HG03460 (cell line): Measurements from ENCODE around the gene QSOX1.
A peak's percentile ranks its signal among the peaks of the same experiment; 100 is the strongest.

ENCODE experiments used
- ATAC-seq: cut with Tn5 transposase; IDR thresholded peaks from one replicate; pipeline ENCODE4 v1.9.1; 2021; ENCODE audit not compliant: unreplicated experiment

QSOX1 gene

DNA sequence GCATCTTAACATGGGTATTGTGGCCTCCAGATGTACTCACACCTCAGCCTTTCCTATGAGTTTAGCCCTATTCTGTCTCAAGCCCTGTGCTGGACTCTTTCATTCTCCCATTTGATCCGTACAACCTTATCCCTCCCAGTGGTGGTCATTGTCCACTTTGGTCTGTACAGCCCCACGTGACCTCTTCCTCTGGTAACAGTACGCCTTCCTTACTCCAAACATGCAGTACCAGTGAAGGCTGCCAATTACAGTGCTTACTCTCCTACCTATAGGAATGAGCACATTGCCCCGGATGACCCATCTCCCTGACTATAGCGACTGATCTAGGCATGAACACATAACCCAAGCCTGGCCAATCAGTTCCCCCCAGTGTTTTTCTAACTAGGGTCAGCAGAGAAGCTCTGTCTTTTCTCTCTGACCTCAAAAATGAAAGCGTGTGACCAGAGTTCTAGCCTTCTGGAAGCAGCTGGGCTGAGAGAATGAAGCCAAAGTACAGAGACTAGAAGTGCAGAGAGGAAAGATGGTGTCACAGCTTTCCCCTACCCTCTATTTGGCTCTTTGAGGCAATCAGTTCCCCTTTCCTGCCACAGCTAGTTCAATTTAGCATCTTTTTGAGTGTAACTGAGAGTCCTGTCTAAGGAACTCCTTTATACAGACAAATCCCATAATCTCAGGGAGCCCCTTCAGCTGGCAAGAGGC, 9.9 kb upstream of the QSOX1 start:
- ATAC-seq = no peak

DNA sequence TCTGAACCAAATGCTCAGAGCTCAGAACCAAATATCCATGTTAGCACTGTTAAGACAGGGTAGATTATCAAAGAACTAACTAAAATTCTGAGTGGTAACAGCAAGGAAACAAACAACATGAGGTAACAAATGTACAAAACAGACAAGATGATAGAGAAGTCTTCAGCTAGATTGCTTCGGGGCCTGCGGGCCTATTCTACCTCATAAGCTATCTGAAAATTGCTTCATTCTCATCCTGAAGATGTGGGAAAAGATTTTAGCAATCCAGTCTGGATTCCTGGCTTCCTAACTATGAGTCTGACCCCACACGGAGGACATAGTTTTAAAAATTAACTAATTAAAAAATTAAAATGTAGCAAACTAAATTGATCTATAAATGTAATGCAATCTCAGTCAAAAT, 9.2 kb upstream of the QSOX1 start:
- no peak for ATAC-seq

DNA sequence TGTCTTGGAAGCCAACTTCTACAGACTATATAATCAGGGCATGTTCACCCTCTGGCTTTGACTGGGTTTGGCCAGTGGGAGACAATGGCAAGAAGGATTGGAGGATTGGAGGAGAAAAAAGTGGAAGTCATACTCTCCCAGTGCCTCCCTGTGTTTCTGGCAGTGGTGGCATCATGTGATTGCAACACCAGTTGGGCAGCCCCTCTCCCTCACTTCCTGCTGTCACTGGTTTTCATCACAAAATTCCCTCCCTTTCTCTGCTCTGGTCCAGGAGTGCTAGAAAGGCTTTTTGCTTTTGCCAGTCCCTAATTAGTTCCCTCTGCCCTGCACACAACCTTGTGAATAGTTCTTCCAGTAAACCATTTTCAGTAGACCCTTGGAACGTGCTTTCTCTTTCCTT, 3.7 kb upstream of the QSOX1 start:
- ATAC-seq = no peak

DNA sequence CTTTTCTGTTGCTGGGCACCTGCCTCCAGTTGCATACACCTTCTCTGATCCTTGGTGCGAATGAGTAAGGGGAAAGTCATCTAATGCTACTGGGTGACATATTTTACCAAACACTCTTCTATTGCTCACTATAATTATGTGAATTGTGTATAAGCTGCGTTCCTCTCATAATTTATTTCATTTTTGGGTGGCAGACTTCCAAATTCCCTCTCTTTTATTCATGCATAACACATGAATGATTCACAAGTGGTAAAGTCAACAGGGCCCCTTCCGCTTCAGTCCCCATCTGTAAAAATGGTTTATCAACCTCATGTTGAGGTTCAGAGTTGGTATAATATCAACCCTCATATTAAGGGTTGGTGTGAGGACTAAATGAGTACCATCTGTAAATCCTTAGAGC, 3.2 kb upstream of the QSOX1 start:
- no peak for ATAC-seq

DNA sequence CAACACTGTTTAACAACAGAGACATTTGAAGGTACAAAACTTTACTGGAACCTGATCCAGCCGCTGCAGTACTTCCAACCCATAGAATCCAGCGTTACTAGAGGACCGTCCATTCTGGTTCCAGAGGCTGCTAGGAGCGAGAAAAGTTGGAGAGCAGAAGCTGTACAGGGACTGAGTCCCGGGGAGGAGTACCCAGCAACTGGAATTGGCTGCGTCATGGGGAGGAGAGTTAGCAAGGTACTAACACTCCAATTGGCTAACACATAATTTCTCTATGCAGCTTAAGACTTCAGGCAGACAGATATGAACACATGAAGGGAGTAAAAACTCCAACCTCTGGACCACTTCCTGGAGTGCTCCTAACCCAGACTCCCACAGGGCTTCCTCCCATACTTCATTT, 2.1 kb upstream of the QSOX1 start:
- no peak for ATAC-seq

DNA sequence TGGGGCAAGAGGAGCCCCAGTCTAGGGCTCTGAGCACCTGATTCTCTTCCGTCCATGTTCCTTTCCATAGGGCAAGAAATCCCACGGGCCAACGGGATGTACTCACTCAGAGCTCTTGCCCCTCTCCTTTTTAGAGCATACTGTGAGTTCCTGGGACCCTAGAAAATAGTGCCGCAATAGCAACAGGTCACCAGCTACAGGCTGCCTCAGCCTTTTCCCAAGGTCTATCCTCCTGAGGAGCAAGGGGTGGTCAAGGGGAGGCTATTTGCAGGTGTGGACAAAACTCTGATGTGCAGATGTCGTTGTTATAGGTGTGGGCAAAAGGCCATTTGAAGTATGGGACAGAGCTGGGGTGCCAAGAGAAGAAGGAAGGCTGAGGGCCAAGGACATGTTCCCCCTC, 1.6 kb upstream of the QSOX1 start:
- no peak for ATAC-seq

DNA sequence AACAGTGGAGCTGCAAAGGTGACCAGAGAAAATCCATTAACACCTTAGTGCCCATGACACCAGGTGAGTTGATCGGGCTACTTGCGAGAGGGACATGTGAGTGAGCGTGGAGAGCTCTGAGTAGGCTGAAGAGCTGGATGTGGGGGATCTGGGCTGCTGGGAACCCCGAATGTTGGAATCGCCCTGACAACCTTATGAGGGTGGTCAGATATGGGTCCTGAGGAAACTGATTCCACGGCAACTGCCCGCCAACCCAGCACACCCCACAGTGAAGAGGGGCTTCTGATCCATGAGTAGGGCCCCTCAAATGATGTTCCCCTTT, 705 bp upstream of the QSOX1 start:
- ATAC-seq = peak; percentile 3

DNA sequence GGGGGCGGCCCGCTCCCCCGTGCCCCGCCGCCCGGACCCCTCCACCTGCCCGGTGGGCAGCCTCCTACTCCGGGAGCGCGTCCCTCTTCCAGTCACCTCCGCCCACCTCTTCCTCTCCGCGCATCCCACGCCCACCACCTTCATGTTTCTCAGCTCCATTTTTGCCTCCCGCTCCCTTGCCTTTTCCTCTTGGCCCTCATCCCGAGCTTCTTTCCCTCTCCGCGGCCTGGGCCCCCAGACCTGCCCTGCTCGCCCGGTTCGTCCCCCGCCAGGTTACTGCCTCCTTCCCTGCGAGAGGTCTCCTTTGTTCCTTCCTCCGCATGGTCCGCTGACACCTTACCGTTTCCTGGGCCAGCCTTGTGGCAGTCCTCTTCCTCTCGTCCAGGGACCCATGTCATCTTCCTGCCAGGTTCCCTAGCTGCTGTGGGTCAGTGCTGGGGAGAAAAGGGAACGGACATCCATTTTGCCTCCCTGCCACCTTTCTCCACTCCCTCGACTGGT, 563 bp downstream of the QSOX1 start:
- ATAC-seq = peak; percentile 4

DNA sequence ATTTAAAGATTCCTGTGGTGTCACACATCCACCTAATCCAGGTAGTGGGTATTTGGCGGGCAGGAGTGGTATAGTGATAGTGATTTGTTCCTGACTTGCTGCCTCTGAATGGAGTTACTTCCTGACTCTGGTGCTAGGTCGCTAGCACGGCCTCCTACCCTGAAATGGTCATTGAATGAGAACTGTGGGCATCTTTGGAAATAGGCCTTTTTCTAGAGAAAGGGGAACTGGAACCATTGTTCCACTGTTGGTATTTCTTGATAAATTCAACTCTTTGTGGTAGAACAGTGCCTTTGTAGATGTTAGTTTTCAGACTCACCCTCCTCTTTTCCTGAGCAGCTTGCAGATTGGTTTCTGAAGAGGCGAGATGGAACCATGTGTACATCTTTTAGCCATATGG, 1.5 kb downstream of the QSOX1 start:
- ATAC-seq = no peak

DNA sequence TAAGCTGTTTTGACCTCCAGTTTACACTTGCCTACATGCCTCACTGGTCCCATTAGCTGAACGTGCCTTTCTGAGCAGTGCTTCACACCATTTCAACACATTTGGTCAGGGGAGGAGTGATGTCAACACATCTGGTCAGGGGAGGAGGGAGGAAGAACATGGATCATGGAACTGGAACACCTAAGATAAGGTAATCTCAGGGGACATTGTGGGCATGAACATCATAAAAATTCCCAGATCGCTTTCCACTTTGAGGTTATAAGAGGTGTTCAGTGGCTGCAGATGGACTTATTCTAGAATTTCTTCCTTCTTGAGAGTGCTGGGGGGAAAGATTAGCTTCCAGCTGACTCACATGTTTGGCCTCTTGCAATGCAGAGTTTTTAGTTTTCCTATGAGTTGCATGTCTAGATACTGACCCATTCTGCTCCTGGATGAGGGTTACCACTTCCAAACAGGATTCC, 2.0 kb downstream of the QSOX1 start:
- no peak for ATAC-seq

DNA sequence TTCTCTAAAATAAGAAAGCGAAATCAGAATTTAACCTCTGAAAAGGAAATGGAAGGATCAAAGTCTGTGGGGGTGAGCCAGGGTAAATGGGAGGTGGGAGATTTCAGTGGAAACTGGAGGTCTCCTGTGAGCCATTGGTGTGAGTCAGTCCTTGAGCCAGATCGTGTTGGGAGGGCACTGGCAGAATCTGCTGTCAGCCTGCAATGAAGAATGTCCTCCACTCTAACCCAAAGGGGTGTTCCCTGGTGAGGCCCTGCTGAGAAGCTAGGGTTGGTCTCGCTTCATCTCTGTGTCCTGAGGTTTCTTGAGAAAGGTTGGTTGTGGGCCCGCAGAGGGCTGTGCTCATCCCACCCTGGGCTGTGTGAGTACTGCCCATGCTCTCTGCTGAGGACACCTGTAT, 2.4 kb downstream of the QSOX1 start:
- no peak for ATAC-seq

DNA sequence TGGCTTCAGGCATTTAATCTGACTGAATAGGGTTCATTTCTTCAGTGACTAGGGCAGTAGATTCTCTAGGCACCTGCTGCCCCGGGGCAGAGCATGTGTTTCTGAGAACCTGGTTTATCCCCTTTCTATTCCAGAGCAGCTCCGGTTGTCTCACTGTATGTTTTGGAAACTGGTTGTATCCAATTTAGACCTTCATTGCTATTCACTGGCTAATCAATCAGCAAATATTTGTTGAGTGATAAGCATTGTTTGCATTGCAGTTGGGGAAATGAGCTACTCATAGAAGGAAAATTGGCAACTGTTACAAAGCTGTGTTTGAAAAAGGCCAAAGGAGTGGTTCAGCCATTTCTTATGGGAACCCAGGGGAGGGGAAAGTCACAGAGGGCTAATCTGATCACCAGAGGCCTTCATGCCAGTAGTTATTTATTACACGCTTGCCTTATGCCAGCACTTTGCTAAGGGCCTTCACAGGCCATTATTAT, 2.9 kb downstream of the QSOX1 start:
- no peak for ATAC-seq

DNA sequence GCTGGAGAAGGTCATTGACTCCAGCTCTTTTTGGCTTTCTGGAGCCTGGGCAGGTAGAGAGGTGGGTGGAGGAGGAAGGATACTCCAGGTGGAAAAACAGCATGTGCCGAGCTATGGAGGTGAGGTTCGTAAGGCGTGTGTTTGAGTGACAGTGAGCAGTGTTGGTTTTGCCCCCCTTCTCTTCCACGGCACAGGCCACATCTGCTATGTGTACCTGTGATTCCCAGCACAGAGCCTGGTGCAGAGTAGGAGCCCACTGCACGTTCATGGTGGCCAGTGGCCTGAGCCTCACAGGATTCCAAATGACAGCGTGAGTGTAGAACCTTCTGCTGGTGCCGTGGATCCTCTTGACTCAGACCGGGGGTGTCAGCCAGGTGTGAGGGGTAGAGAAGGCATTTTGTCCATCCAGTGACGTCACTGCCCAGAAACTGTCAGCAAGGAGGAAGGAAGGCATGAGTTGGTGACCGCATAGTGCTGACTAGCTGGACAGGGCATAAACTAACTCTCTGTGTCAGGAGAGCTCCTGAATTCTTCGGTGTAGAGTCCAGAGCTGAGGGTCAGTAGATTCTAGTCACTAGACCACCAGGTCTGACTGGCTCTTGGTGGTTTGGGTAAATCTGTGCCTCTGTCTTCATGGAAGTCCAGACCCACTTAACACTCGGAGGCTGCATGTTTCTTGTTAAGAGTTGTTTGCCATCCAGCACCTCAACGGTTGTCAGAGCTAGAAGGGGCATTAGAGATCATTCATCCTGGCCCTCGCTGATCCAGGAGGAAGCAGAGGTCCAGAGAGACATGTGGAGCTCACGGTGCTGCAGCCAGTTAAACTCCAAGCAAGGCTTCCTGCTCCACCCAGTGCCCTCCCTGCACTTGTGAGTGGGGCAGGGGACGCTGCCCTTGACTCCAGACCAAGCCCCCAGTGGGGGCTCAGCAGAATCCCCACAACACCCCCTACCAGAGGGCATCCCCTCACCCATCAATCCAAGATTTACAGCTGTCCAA, 3.8 kb downstream of the QSOX1 start:
- no peak for ATAC-seq

DNA sequence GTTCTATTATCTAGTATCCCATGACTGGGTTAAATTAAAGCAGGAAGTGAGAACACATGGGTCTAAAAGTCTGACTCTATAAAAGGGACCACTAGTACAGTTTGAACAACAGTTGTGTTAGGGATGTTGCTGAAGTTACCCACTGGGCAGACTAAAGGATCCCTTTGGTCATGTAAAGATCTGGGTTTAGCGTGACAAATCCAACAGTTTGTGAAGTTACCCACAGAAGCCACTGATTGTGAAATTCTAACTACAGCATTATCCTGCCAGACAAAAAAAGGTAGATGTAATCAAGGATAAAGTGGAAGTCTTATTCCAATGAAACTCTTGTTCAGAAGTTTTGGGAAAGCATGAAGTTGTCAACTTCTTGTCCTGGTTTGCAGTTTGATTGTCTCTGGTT, 5.7 kb downstream of the QSOX1 start:
- no peak for ATAC-seq

DNA sequence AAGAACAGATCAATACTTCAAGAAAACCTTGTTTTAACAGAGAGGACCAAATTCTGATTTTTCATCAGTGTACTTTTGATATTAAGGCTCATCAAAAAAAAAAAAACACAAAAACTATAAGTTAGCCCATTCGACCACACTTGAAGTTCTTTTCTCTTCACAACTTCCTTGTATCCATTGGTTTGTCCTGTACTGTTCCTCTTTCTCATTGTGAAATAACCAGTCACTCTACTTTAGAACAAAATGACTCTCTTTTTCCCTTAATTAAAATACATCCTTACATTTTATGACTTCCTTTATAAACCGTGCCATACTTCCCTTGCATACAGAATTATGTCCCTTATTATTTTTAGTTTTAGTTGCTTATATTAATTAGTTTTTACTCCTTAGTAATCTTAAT, 8.4 kb downstream of the QSOX1 start:
- ATAC-seq = no peak

DNA sequence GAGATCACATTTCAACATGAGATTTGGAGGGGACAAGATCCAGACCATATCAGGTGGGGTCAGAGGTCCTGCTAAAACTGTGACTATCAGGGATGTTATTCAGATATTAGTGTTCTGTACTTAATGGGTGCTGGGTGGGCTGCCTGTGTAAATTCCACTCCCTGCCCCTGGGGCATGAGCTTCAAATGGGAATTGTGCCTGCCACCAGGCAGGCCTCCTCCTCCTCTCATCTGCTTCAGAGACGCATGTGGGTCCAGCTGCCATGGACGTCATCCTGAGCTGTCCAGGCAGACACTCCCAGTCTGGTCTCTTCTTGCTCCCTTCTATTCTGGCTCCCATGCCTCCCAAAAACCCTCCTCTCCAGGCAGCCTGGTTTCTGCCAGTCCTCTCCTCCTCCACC, 10.4 kb downstream of the QSOX1 start:
- ATAC-seq = no peak

DNA sequence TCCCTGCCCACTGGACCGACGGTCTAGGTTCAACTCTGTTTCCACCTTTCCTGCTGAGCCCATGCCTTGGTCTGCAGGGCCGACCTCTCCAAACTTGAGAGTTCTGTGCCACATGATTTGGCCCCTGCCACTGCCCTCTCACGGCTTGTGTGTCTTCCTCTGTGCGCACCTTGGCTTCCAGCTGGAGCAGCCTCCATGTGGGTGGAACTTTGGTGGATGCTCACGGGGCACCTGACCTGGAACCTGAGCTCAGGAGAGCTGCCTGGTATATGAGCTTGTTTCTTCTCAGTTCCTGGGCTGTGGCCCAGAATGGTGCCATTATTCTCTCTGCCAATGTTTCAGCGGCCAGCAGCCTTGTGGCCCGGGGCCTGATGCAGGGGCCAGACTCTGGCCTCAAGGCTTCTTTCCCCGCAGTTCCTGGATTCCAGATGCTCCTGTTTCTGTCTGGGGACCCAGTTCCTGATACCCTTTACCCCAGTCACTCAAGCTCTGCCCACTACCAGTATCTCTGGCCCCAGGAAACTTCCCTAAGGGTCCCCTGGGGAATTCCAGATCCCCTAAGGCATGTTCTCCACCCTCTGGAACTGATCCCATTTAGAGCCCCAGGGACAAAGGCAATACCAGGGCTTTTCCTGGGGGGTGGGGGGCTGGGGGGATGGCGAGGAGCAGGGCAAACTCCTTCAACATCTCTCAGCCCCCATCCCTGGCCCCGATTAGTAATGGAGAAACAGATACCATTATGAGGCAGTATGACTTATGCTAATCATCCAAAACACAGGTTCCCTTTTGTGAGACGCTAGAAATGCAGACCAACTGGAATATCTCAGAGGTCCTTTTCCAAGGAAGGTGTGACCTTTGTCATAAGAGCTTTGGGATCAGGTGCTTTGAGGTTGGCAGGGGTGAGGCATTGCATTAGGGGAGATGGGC, 11.1 kb downstream of the QSOX1 start:
- no peak for ATAC-seq

DNA sequence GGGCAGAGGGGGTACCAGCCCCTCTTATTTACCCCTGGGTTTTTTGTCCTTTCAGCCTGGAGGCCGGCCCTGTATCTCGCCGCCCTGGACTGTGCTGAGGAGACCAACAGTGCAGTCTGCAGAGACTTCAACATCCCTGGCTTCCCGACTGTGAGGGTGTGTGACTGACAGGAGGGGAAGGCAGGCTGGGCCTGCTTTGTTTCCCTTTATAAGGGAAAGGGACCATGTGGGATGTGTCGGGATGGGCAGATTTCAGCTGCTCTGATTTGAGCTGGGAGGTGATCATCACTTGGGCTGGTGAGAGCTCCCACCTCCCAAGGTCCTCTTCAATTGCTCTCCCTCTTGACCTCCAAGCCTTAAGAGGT, 11.7 kb downstream of the QSOX1 start:
- ATAC-seq = no peak

DNA sequence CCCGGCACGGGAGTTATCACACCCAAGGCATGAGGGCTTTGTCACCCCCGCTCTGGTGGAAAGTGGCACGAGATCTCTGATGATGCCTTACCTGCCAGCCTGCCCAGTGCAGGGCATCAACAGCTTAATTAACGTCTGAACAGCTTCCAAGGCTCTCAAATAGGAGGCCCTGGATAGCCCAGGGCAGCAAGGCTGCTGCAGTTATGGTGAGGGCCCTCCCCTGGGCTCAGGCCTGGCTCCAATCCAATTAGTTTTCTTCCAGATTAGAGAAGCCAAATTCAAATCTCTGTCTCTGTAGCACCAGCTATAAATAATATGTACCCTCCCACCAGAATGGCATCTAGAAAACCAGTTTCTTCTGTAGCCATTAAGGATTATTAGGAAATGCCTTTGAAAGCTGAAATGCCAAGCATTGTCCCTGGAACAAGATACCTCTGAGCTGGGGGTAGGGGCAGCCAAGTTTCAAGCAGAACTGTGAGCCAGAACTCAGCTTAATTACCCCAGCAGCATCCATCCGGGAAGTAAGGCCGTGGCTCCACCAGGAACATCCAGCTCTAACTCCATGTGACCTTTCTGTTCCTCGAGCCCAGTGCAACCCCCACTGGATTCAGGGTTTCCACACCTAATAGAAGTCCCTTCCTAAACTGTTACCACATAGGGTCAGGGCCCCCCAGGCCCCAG, 12.5 kb downstream of the QSOX1 start:
- no peak for ATAC-seq

DNA sequence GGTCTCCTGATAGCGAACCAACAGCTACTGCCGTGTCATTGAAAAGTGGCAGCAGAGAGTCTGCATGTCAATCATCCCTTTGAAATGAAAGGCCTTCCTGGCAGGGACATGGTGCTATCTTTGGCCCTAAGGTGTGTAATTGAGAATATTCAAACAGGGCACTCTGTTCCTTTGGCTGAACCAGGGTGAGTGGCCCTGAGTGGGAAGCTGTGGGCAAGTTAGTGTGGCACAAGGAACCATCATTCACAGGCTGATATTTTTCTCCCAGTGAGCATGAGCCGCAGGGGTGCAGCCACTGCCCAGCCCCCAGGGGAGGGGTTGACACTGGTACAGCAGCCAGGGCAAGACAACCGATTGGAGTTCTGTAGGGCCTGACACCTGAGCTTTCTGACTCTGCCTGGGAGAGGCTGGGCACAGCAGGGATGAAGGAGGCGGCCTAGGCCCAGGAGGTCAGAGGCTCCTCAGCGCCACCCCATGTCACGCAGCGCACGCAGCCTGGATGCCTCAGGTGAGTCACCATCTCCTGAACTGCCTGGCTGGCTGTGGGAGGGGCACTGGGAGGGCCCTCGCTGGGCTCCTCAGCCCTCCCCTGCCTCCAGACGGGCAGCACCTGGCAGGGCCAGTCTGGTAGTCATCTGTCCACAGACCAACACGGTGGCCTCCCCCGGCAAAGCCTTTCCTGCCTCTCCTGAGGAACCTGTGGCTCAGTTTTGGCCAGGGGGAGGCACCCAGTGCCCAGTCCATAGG, 13.2 kb downstream of the QSOX1 start:
- ATAC-seq = no peak
